CD4-positive, alpha-beta T cell treated with Interleukin-15 for 4 hours (primary cell): ENCODE results near the gene TBX2.
A peak's percentile ranks its signal among the peaks of the same experiment; 100 is the strongest.

ENCODE experiments used
- DNase-seq: peaks from one replicate; pipeline ENCODE4 v3.0.0-alpha.2; 2020; ENCODE audit warnings: low spot score

Gene TBX2

GRCh38 chr17:61402073-61402541 lies 2.5 kb downstream of the TBX2 start:
- DNase-seq = no peak

GRCh38 chr17:61402978-61403800 lies 3.5 kb downstream of the TBX2 start:
- no peak for DNase-seq

- DNase-seq = no peak
Measured at GRCh38 chr17:61403801-61404662, 4.4 kb downstream of the TBX2 start.

- DNase-seq = no peak
Measured at GRCh38 chr17:61404663-61404912, 4.9 kb downstream of the TBX2 start.

- no peak for DNase-seq
Measured at GRCh38 chr17:61404913-61405685, 5.5 kb downstream of the TBX2 start.

GRCh38 chr17:61405686-61406536 lies 6.3 kb downstream of the TBX2 start:
- DNase-seq = no peak

GRCh38 chr17:61406537-61406845 lies 6.8 kb downstream of the TBX2 start:
- no peak for DNase-seq

- DNase-seq = no peak
Measured at GRCh38 chr17:61406971-61407911, 7.6 kb downstream of the TBX2 start.

GRCh38 chr17:61408151-61409041 lies 8.8 kb downstream of the TBX2 start:
- DNase-seq = no peak

- peak; percentile 13 for DNase-seq
Measured at GRCh38 chr17:61409301-61410112, 9.9 kb downstream of the TBX2 start.

- DNase-seq = peak; percentile 73
Measured at GRCh38 chr17:61410141-61411010, 10.7 kb downstream of the TBX2 start.

- DNase-seq = no peak
Measured at GRCh38 chr17:61411011-61411260, 11.3 kb downstream of the TBX2 start.

GRCh38 chr17:61411261-61412142 lies 11.9 kb downstream of the TBX2 start:
- no peak for DNase-seq

- DNase-seq = peak; percentile 77
Measured at GRCh38 chr17:61412143-61412859, 12.7 kb downstream of the TBX2 start.

- DNase-seq = no peak
Measured at GRCh38 chr17:61412860-61413660, 13.4 kb downstream of the TBX2 start.
